ENCODE data around the gene LPP.

- TF ChIP-seq CTCF (optimal IDR thresholded peaks at IDR 0.05 in 1 of 3, IDR thresholded peaks at IDR 0.05 in 1 of 3, conservative IDR thresholded peaks at IDR 0.05 in 1 of 3; ENCODE audit: extremely low read depth in 1 of 3, insufficient read depth in 2 of 3, low read length in 3 of 3) (no peak), EZH2 (IDR thresholded peaks at IDR 0.05; ENCODE audit: low read length) (no peak)
Measured at GRCh38 chr3:188220988-188221818, 67.2 kb downstream of the LPP start.

Data from keratinocyte (primary cell).